HG02571 (cell line): ENCODE measurements around the gene MKI67.
"Not testable (repeated sequence)": the region's sequence is repeated elsewhere in the genome, so short reads cannot be mapped to it uniquely, and the experiment has no call there.

Source experiments
- ATAC-seq: cut with Tn5 transposase; IDR thresholded peaks from one replicate; pipeline ENCODE4 v1.9.1; 2021; ENCODE audit warnings: mild to moderate bottlenecking, moderate library complexity; ENCODE audit not compliant: unreplicated experiment

Gene MKI67

DNA sequence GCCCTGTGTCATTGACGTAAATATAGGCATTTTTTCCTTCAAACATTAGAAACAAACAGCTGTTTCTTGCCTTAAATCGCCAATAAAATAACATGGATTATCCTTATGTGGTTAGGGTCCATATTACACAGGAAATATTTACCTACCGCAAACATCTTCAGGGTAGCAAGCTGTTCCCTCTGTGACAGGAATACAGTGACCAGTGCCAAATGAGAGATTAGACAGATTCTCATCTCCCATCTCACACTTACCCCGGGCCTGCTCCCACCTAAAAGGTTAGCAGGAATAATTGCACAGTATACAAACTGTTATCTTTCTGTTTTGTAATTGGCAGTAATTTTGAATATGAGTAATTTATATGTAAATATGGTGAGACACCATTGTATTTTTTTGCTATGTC is 16.5 kb downstream of the MKI67 start:
- no peak for ATAC-seq

DNA sequence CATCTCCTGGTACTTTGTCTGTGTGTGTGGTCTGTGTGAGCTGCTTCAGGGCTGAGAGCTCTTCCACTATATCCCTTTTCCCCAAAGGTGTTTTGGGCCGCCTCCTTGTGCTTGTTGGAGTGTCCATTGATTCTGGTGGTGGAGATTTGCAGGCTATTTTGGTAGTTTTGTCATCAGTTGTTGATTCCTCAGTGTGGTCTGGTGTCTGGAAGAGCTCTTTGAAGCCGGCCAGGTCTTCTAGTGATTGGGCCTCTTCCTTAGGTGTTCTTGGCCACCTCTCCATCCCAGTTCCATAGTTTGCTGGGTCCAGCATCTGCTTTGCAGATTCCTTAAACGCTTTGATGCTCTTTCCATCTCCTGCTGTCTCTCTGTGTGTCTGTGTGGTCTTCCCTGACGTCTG is 20.8 kb downstream of the MKI67 start:
- ATAC-seq: no peak

- no peak for ATAC-seq
These were observed 23.0 kb downstream of the MKI67 start for GRCh38 chr10:128103229-128103714.

DNA sequence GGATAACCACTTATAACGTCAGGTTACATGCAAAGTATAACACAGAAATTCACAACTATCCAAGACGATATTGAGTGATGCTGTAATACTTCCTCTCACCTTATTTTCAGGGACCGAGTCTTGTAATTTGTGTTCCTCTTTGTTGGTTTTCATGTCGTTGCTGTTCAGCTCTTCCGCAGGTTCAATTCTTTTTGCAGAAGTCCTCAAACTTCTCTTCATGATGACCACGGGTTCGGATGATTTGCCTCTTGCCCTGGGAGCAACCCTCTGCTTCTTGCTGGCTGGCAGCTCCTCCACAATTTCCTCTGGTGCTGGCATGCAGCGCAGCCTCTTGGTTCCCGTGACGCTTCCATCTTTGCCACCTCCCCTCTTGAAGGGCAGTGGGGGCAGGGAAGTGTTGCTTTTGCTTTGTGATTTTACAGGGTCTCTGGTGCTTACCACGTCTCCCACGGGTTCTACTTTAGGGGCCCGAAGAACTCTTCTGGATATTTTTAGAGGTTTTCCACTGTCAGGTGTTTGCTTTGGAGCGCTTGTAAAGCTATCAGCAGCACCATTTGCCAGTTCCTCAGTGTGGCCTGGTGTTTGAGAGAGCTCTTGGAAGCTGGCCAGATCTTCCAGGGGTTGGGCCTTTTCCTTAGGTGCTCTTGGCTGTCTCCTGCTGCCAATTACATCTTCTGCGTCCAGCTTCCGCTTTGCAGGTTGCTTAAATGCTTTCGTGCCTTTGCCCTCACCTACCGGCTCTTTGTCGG is 23.6 kb downstream of the MKI67 start:
- ATAC-seq: no peak

DNA sequence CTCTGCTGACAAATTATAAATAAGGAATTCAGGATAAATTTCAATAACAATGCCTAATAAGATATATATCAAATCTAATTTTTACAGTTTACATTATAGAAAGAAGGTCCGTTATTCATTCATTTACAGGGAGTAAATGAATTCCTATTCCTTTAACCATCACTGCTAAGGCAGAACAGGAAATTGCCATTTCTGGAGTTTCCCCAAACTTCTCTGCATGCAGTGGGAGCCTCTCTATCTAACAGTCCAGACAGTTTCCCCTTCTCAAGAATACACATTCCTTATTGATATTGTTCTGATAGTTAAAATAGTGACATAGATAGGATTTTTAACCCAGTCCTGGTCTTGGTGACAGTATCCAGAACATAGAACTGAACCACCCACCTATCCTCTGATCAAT is 24.3 kb downstream of the MKI67 start:
- ATAC-seq: no peak

DNA sequence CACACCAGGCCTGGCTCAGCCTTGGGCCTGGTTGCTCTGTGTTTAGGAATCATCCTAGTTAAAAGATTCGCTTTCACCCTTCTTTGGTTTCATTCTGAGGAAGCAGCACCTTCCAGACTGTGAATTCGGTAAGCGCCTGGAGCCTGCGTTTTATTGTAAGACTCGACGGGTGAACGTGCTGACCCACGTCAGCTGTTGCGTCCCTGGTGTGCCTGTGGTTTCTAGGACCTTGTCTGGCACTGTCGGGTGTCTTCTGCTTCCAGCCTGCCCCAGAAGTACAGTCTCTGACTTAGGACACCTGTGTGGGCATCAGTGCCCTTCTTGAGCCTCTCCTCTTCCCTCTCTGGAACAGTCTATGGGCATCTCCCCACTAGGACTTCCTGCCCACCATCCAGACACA is 26.3 kb downstream of the MKI67 start:
- no peak for ATAC-seq

DNA sequence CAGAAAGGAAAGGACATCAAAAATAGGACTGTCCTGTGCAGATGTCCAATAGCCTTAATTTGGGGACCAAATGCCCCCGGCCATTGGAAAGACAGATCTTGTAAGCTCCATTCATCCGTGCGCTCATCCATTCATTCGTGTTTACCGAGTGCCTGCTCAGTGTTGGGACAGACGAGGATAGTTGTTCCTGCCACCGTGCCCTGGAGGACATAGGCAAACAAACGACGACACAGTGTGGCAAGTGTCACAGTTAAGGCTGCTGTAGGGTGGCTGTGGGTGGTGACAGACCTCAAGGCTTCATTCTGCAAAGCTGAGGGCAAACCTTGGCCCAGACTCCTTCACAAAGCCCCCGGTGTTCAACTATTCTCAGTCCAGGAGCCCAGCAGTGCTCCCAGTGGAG is 27.6 kb downstream of the MKI67 start:
- ATAC-seq: no peak

DNA sequence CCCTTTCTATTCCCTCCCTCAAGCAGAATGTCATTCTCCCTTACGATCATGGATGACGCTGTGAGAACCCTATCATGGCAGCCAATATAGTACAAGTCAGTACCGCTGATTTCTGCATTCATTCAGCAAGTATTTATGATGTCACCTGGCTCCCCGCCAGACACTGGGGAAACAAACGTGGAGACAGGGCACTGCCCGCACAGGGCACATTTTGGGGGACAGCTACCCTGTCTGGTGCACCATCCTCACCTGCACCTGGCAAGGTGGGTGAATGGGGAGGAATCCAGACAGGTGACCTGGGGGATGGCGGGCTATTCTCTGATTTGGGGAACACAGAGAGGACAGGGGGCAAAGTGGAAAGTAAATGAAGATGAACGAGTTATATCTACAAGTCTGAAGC is 28.4 kb downstream of the MKI67 start:
- no peak for ATAC-seq

GRCh38 chr10:128096486-128097199 is 29.6 kb downstream of the MKI67 start:
- ATAC-seq: no peak

- ATAC-seq: no peak
These were observed 30.3 kb downstream of the MKI67 start for GRCh38 chr10:128095753-128096469.

DNA sequence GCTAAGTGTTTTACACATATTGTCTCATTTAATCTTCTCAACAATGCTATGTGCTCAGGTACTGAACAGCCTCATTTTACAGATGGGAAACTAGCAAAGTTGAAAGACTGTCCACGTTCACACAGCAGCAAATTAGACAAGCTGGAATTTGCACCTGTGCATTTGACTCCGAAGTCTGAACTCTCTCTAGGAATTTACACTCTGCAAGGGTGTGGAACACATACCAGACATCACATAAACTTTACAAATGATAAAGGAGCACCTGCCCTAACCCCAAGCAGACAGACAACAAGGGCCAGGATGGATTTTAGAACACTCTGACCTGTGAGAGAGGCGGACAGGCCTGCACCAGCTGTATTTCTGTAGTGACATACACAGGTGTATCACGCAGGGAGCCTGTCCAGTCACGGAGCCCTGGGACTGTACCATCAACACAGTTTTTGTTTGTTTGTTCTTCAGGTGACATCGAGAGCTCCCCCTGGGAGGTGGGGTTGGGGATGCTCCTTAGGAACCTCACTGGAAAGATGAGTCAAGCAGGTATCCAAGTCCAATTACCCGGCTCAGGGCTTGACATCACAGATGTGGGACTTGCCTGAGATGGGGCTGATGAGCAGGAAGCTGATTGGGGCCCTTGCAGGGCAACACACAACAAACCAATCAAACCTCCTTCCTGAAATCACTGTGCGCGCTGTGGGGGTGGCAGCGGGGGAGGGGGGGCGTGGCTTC is 31.0 kb downstream of the MKI67 start:
- no peak for ATAC-seq

- not testable (repeated sequence) for ATAC-seq
These were observed 31.6 kb downstream of the MKI67 start for GRCh38 chr10:128094596-128094995.

- no peak for ATAC-seq
These were observed 33.8 kb downstream of the MKI67 start for GRCh38 chr10:128092454-128092853.

- no peak for ATAC-seq
These were observed 34.5 kb downstream of the MKI67 start for GRCh38 chr10:128091636-128092210.

DNA sequence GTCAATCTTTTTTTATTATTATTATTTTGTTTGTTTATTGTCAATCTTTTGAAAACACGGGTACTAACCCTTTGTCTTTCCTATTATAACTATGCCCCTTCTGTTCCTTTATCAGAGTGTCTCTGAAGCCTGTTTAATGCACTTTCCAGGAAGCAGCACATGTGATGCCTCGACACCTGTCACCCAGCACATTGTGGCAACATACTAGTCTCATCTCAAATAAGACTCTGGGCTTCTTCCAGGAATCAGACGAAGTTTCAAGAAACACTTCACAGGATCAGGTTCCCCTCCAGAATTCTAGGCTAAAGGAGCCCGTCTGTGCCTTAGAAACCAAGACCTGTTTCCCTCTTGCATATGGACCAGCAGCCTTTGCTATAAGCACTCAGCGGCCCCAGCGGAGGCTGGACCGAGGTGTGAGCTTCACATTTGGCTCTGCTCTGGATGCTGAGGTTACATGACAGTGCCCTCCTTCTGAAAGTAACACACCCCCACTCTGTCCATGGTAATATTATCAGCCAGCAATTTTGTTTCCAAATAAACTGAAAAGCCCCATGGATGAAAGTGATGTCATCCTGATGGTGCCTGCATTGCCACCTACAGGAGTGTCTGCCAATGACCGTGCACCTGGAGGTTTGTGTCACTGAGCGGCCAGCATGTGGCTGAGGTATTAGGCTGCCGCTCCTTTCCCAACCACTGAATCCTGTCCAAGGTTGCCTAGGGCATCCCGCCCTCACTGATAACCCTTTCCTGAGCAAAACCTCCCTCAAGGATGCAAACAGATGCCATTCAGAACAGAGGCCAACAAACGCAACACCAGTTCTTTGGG is 38.1 kb downstream of the MKI67 start:
- ATAC-seq: no peak

- no peak for ATAC-seq
These were observed 38.9 kb downstream of the MKI67 start for GRCh38 chr10:128087146-128087883.

DNA sequence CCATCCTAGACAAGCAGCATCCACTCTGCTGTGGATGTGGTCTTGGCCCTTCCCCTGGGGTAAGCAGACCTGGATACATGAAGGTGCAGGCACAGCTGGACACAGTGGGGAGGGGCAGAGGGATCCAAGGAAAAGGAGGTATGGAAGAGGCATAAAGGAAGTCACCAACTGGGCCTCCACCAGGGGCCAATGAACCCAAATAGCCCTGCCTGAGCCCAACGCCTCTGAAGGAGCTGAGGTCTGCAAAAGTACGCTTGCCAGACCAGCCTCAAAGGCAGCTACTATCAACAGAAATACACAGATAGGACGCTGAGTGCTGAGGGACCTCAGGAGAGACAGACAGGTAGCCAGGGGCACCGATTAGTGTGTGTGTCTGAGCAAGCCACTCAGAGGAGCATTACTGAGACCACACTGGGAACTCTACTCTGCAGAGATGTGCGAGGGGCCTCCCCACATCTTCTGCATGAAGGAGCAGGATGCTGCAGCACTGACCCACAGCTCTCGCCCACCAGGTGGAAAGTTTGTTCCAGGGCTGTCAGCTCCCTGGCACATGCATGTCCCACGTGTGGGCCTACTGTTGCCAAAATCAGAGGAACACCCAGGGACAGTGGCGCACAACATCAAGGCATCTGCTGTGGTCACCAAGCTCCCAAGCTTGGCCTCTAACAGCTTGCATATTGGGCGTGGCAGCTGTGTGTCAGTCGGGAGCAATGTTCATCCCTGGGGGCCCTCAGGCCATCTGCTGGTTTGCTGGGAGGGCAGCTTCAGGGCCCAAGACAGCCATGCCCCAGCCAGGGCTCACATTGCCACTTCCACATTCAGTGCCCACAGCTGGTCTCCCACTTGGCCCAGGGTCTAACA is 40.0 kb downstream of the MKI67 start:
- ATAC-seq: no peak

GRCh38 chr10:128084991-128085390 is 41.2 kb downstream of the MKI67 start:
- ATAC-seq: no peak
